Naive B cell (primary cell): ENCODE measurements around the gene LYZL1. TPM values are rescaled to one million over a fixed set of nuclear protein-coding genes. Genes with fewer than 3 reads are reported as not detected.

Experiments
- ATAC-seq, 2 donors: fragments of 150-1000 bp; cut with Tn5 transposase; 2 replicates each; pipeline ENCODE4 v1.10.0; 2021; ENCODE audit warnings: low read depth in 2 of 2, mild to moderate bottlenecking in 2 of 2, moderate library complexity in 2 of 2
- DNase-seq: peaks from one replicate; pipeline ENCODE4 v3.0.0; 2022
- H3K27ac Mint-ChIP-seq, 6 donors: one replicate each; pipeline ENCODE4 v1.8.0; 2020 to 2022; ENCODE audit warnings: mild to moderate bottlenecking in 6 of 6, mixed read lengths in 6 of 6, moderate library complexity in 5 of 6, inconsistent platforms in 2 of 6
- H3K27me3 Mint-ChIP-seq, 3 donors: one replicate each; pipeline ENCODE4 v1.8.0; 2021 to 2022; ENCODE audit warnings: mixed read lengths in 3 of 3, mild to moderate bottlenecking in 1 of 3
- H3K36me3 Mint-ChIP-seq, 2 donors: one replicate each; pipeline ENCODE4 v1.8.0; 2020 to 2022; ENCODE audit warnings: mixed read lengths in 2 of 2, inconsistent platforms in 1 of 2, mild to moderate bottlenecking in 1 of 2
- H3K4me1 Mint-ChIP-seq, 3 donors: one replicate each; pipeline ENCODE4 v1.8.0; 2020 to 2022; ENCODE audit warnings: mixed read lengths in 3 of 3, inconsistent platforms in 1 of 3, mild to moderate bottlenecking in 1 of 3, moderate library complexity in 1 of 3
- H3K4me3 Mint-ChIP-seq, 8 donors: one replicate each; pipeline ENCODE4 v1.8.0; 2020 to 2022; ENCODE audit warnings: mild to moderate bottlenecking in 8 of 8, mixed read lengths in 8 of 8, moderate library complexity in 8 of 8, inconsistent platforms in 2 of 8
- H3K9me3 Mint-ChIP-seq, 7 donors: one replicate each; pipeline ENCODE4 v1.8.0; 2020 to 2022; ENCODE audit warnings: mixed read lengths in 7 of 7, mild to moderate bottlenecking in 5 of 7, inconsistent platforms in 2 of 7, moderate library complexity in 1 of 7
- polyA plus RNA-seq, 6 donors: library from polyadenylated mRNA; unstranded; fragments of 300-500 nt; fragmentation: Illumina TruSeq; gene quantifications; one replicate each; pipeline ENCODE4 v1.2.3, GENCODE V29; 2021; ENCODE audit warnings: low read depth in 6 of 6

The LYZL1 gene
- polyA plus RNA-seq, 6 donors from 2014 or later: not detected

DNA sequence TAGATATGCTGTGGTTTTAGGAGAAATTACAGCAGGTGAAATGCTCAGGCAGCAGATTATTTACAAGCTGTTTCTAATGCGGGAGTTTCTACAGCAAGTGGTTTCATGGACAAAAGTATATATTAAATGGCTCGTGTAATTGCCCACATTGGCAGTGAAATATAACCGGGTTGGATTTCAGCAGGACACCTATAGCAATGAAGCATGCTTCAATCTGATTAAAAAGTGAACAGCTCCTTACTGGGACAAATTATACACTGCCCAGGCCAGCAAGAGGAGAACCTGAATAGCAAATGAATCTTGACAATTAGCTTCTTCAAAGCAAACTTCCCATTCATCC lies 35.2 kb upstream of the LYZL1 start:
- Mint-ChIP-seq H3K27me3 (peaks cover 16 to 25% (median 17%) of the 10 kb centered on the region in 3 donors), H3K36me3 (no peaks in the 10 kb centered on the region), H3K4me3 (no peak overlapping the region), H3K27ac (no peak overlapping the region), H3K9me3 (peaks cover 0 to 4% (median 4%) of the 10 kb centered on the region in 7 donors), H3K4me1 (peaks cover 0 to 4% (median 0%) of the 10 kb centered on the region in 3 donors)
- DNase-seq (no peak), ATAC-seq (no peak)

DNA sequence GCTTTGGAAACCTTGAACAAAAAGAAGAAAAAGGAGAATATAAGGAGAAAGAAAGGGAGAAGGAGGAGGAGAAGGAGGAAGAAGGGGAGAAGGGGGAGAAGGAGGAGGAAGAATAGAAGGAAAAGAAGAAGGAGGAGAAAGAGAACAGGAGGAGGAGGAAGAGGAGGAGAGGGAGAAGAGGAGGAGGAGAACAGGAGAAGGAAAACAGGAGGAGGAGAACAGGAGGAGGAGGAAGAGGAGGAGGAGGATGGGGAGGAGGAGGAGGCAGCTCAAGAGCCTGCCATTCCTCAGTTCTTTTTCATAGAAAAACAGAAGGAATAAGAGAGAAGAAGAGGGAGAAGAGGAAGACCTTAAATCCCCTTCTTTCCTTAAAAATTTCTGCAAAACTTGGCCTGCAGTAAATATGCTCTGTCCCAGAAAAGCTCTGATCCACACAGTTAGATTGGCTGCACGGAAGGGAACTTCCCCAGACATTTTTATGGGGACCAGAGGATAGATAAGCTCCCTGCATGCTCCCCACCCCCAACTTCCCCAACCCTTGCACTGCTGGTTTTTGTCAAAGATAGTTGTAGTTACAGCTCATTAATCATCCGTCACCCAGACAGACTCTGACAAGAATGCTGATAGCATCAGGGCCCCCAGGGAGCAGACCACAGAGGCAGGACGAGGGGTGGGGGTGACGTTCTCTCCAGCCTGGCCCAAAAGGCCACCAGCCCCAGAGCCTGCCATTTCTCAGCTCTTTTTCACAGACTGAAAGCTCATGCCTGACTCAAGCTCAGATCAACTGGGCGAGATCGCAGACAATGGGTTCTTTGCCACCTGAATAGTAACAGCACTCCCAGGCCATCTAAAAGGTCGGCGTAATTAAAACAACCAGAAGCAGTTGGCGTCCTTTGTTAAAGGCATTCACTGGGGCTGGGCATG lies 34.5 kb upstream of the LYZL1 start:
- DNase-seq (no peak), ATAC-seq (no peak)
- Mint-ChIP-seq H3K27me3 (peaks cover 16 to 22% (median 17%) of the 10 kb centered on the region in 3 donors), H3K9me3 (peaks cover 0 to 6% (median 4%) of the 10 kb centered on the region in 7 donors), H3K36me3 (no peaks in the 10 kb centered on the region), H3K4me3 (no peak overlapping the region), H3K27ac (no peak overlapping the region), H3K4me1 (peaks cover 0 to 4% (median 0%) of the 10 kb centered on the region in 3 donors)

DNA sequence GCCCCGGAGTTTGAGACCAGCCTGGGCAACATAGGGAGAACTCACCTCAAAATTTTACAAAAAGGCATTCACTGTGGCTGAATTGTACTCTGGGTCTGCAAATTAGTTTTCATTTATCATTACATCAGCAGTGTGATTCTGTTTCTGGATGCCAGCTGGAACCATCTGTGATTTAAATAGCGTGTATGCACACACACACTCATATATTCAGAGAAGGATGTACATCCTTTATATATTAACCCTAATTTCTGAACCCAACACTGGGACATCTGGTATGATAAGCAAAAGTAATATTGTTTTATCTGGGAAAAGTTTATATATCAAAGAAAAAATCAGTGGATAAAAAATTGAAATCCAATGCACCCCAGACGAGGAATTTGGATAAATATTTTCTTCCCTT lies 33.8 kb upstream of the LYZL1 start:
- no peak overlapping the region for H3K27ac Mint-ChIP-seq

DNA sequence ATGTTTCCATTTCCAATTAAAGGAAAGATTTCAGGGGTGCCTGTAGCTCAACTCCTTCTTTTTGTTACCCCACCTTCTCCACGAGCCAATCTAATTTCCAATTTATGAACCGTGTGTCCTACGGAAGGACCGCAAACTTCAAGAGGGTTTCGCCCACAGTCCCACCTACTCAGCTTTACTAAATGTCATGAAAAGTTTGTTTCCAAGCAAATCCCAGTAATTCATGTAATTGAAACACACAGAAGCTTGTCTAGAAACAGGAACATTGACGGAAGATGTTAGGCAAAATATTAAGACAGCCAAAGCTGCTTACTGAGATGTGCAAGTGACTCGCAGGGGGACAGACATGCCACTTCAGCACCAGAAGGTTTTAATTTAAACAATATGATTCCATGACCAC lies 32.9 kb upstream of the LYZL1 start:
- Mint-ChIP-seq H3K9me3 (peaks cover 0 to 7% (median 4%) of the 10 kb centered on the region in 7 donors), H3K4me3 (no peak overlapping the region), H3K4me1 (peaks cover 0 to 4% (median 0%) of the 10 kb centered on the region in 3 donors), H3K27me3 (peaks cover 15 to 17% (median 15%) of the 10 kb centered on the region in 3 donors), H3K36me3 (no peaks in the 10 kb centered on the region), H3K27ac (no peak overlapping the region)
- ATAC-seq (no peak), DNase-seq (no peak)

More for the DNA sequence above, 33.8 kb upstream of the LYZL1 start:
- Mint-ChIP-seq H3K4me1 (peaks cover 0 to 4% (median 0%) of the 10 kb centered on the region in 3 donors), H3K4me3 (no peak overlapping the region), H3K9me3 (peaks cover 0 to 7% (median 4%) of the 10 kb centered on the region in 7 donors), H3K27me3 (peaks cover 15 to 17% (median 16%) of the 10 kb centered on the region in 3 donors), H3K36me3 (no peaks in the 10 kb centered on the region)
- no peak for ATAC-seq
- DNase-seq: no peak

DNA sequence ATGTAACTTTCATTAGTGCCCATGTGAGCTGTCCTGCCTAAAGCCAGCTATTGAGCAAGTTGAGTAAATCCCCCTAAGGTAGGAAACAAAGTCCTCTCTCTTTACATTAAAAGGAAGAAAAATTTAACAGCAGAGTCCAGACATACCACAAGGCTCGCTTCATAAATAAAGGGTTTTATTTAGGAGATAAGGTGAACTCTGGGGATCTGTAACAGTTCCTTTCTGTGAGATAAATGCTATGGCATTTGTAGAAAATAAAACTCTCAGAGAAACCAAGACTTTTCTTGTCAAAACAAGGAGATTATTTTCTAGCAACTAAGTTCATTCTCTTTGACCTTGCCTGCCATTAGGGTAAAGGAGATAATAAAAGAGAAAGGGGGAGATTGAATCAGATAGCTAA lies 32.3 kb upstream of the LYZL1 start:
- DNase-seq (no peak), ATAC-seq (no peak)
- Mint-ChIP-seq H3K4me3 (no peak overlapping the region), H3K27me3 (peaks cover 10 to 17% (median 15%) of the 10 kb centered on the region in 3 donors), H3K36me3 (no peaks in the 10 kb centered on the region), H3K9me3 (peaks cover 0 to 7% (median 4%) of the 10 kb centered on the region in 7 donors), H3K4me1 (peaks cover 0 to 4% (median 0%) of the 10 kb centered on the region in 3 donors), H3K27ac (no peak overlapping the region)

DNA sequence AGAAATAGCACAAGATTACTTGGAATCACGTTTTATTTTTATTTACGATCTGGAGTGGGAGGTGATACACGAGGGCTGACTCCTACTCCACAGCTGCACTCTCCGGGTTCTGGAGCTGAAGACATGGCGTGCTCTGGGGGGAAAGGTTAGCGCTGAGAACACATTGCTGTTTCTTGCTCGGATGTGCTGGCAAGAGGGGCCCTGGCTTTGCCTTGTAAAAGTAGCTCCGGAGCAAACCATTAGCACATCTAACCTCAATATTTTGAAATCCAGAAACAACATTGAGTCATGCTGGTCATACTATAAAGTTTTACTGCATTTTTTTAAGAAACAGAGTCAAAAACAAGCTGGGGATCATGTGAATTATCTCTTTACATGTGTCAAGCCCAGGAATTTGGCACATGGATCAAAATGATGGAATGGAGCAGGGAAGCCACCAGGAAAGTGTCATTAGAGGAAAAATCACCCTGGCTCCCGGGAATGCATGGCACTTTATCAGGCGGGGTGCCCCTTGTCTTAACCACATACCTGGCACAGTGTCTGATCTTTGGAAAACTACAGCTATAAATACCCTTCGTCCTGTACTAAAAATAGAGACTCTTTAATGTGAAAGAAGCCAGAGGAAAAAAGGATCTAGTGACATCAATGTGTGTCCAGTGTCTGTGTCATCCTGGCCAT lies 31.6 kb upstream of the LYZL1 start:
- H3K4me3 Mint-ChIP-seq: no peak overlapping the region
- peaks cover 0 to 4% (median 0%) of the 10 kb centered on the region in 3 donors for H3K4me1 Mint-ChIP-seq
- H3K27me3 Mint-ChIP-seq: peaks cover 8 to 17% (median 13%) of the 10 kb centered on the region in 3 donors
- H3K9me3 Mint-ChIP-seq: peaks cover 0 to 7% (median 4%) of the 10 kb centered on the region in 7 donors
- DNase-seq: no peak
- ATAC-seq: no peak
- no peaks in the 10 kb centered on the region for H3K36me3 Mint-ChIP-seq
- H3K27ac Mint-ChIP-seq: no peak overlapping the region

DNA sequence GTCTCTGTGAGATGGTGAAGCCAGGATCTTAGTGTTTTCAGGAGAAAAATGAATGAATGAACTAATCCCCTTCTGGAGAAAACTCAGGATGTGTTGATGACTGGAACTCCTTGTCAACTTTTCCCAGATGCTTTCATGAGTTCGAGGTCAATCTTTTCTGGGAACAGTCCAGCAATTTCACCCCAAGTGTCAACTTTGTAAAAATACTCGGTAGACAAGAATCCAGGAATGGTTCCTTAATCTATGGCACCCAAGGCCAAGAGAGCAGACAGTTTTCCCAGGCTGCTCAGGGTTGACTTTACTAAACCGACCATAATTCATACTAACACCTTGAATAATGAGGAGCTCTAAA lies 31.1 kb upstream of the LYZL1 start:
- ATAC-seq: no peak
- Mint-ChIP-seq H3K4me3 (no peak overlapping the region), H3K36me3 (no peaks in the 10 kb centered on the region), H3K27me3 (peaks cover 8 to 17% (median 9%) of the 10 kb centered on the region in 3 donors), H3K9me3 (peaks cover 0 to 7% (median 4%) of the 10 kb centered on the region in 7 donors), H3K4me1 (peaks cover 0 to 4% (median 0%) of the 10 kb centered on the region in 3 donors), H3K27ac (no peak overlapping the region)
- no peak for DNase-seq

DNA sequence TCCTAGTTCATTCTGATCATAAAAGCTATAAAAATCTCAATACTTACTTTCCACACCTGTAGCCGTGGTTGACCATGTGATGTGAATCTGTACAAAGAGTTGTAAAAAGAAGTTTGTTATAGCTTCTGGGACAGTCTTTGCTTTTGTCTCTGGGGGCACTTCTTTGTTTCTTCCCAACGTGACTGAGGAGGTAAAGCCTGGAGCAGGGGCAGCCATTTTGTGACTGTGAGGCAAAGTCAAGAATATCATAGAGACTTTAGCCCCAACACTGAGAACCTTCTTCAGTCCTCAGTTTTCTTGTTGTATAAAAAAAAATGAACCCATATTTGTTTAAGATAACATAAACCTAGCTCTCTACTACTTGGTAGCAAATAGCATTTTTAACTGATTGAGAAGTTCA lies 29.4 kb upstream of the LYZL1 start:
- Mint-ChIP-seq H3K27ac (no peak overlapping the region), H3K27me3 (peaks cover 0 to 17% (median 0%) of the 10 kb centered on the region in 3 donors), H3K9me3 (peaks cover 0 to 9% (median 4%) of the 10 kb centered on the region in 7 donors), H3K36me3 (no peaks in the 10 kb centered on the region), H3K4me1 (no peaks in the 10 kb centered on the region), H3K4me3 (no peak overlapping the region)
- DNase-seq (no peak), ATAC-seq (no peak)

DNA sequence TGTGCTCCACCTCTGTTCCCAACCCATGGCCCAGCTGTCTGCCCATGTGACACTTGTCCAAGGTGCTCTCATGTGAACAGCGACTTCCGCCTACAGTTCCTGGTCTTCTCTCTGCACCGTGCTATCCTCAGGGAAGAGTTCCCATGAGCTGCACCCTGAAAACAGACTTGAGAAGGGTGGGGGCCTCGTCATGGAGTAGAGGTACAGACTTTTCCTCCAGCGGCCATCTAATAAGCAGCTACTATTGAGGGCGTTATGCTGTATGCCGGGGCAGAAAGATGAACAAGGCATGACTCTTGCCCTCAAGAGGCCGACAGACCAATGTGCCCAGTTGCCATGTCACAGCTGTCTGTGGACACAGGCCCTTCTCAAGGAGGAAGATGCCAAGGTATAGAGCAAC lies 25.4 kb upstream of the LYZL1 start:
- no peak for ATAC-seq
- H3K9me3 Mint-ChIP-seq: peaks cover 0 to 7% (median 4%) of the 10 kb centered on the region in 7 donors
- peaks cover 0 to 6% (median 0%) of the 10 kb centered on the region in 3 donors for H3K27me3 Mint-ChIP-seq
- no peak for DNase-seq
- H3K4me3 Mint-ChIP-seq: no peak overlapping the region
- H3K4me1 Mint-ChIP-seq: no peaks in the 10 kb centered on the region
- no peak overlapping the region for H3K27ac Mint-ChIP-seq
- H3K36me3 Mint-ChIP-seq: no peaks in the 10 kb centered on the region

DNA sequence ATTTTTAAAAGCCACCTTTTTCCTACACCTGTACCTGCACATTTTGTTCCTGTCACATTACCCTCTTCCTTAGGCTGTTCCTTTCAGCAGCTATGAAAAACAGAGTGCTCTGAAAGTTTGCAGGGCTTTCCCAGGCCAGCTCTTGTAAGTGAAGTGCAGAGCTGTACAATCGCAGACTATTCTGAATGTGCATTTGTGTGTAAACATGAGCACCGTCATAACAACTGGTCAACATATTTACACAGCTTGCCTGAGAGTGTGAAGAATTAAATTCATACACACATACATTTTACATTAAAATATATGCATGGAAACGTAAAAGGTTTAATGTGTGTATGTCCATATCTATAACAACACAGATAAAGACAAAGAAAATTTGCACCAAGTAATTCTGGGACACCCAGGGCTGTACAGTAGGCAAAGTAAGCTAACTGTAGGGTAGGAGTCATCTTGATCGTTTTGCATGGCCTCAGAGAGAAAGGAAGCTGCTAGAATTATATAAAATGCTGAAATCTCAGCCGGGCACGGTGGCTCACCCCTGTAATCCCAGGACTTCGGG lies 23.6 kb upstream of the LYZL1 start:
- no peaks in the 10 kb centered on the region for H3K36me3 Mint-ChIP-seq
- H3K4me1 Mint-ChIP-seq: no peaks in the 10 kb centered on the region
- no peak overlapping the region for H3K27ac Mint-ChIP-seq
- H3K4me3 Mint-ChIP-seq: no peak overlapping the region
- no peak for ATAC-seq
- peaks cover 0 to 6% (median 0%) of the 10 kb centered on the region in 3 donors for H3K27me3 Mint-ChIP-seq
- H3K9me3 Mint-ChIP-seq: peaks cover 0 to 4% (median 2%) of the 10 kb centered on the region in 7 donors
- DNase-seq: no peak

DNA sequence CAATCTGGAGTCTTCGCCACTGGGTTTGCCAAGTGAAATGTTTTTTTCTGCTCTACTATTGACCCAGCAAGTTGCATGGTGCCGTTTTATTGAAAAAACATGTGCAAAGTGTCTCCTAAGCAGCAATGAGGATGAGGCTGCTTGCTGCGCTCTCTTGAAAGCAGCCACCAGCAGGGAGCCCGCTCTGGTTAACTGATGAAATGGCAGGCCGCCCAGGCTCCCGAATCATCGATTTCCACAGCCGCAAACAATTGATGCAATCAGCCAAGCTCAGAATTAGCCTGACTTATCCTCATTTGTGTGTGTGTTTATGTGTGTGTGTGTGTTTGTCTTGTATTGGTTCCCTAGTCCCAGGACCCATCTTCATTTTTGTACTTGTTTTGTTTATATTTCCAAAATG lies 22.2 kb upstream of the LYZL1 start:
- H3K27ac Mint-ChIP-seq: no peak overlapping the region
- H3K4me3 Mint-ChIP-seq: no peak overlapping the region
- DNase-seq (no peak), ATAC-seq (no peak)
- H3K4me1 Mint-ChIP-seq: no peaks in the 10 kb centered on the region
- no peaks in the 10 kb centered on the region for H3K36me3 Mint-ChIP-seq
- H3K27me3 Mint-ChIP-seq: peaks cover 0 to 6% (median 0%) of the 10 kb centered on the region in 3 donors
- H3K9me3 Mint-ChIP-seq: peaks cover 0 to 13% (median 3%) of the 10 kb centered on the region in 7 donors

DNA sequence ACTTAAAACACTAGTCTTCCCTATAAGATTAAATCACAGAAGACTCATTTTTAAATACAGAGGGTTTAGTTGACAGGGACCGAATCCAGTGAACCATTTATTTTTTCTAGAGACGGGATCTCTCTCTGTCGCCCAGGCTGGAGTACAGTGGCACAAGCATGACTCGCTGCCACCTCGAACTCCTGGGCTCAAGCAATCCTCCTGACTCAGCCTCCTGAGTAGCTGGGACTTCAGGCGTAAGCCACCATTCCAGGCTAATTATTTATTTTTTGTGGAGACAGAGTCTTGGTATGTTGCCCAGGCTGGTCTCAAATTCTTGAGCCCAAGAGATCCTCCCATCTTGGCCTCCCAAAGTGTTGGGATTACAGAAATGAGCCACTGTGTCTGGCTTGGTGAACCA lies 20.9 kb upstream of the LYZL1 start:
- DNase-seq: no peak
- Mint-ChIP-seq H3K9me3 (peaks cover 0 to 13% (median 3%) of the 10 kb centered on the region in 7 donors), H3K27ac (no peak overlapping the region), H3K4me1 (no peaks in the 10 kb centered on the region), H3K36me3 (no peaks in the 10 kb centered on the region), H3K27me3 (peaks cover 0 to 11% (median 8%) of the 10 kb centered on the region in 3 donors), H3K4me3 (no peak overlapping the region)
- no peak for ATAC-seq

DNA sequence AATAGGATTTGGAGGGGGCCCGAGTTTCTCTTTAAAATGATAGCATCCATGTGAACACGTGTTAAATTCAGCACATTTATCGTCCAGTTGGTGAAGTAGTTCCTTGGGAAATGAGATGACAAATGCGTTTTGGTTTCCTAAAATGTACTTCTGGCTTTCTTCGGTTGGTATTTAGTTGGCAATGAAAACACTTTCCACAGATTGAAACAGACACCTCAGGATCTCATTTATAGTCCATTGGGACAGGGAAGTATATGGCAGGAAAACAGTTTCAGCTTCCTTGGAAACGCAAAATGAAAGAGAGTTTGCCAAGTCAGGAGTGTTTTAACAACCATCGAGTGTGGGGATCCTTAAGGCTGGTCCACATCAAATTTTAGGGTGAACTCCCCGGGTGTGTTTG lies 19.4 kb upstream of the LYZL1 start:
- DNase-seq: no peak
- peaks cover 0 to 12% (median 10%) of the 10 kb centered on the region in 3 donors for H3K27me3 Mint-ChIP-seq
- H3K9me3 Mint-ChIP-seq: peaks cover 0 to 13% (median under 1%) of the 10 kb centered on the region in 7 donors
- no peaks in the 10 kb centered on the region for H3K4me1 Mint-ChIP-seq
- ATAC-seq: no peak
- H3K4me3 Mint-ChIP-seq: no peak overlapping the region
- H3K27ac Mint-ChIP-seq: no peak overlapping the region
- no peaks in the 10 kb centered on the region for H3K36me3 Mint-ChIP-seq
